ENCODE results near the gene TPP1. TPM values are rescaled to one million over a fixed set of nuclear protein-coding genes. Genes with fewer than 3 reads are reported as not detected.

TPP1 gene
- total and polyA plus RNA-seq, 4 donors = 52.8 to 108 (median 86.5) TPM

DNA sequence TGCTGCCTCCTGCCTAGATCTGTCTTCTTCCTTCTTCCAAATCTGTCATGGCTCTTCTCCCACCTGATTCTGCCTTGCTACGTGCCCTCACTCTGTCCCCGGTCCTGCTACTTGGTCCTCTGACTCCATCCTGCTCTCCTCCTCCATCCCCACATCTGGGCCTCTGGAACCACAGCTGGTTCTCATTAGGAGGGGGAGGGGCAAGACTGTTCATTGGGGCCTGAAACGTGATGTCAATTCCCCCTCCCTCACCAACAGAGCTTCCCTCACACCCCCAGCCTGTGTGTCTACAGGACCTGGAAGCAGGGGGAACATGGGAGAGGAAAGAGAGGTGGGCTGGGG, 27.3 kb upstream of the TPP1 start:
- Histone ChIP-seq H3K4me3 (ENCODE audit: low read depth in 1 of 3, low read length in 3 of 3) (no peak overlapping the region), H3K9ac (ENCODE audit: low read depth in 1 of 2, low read length in 2 of 2) (no peak overlapping the region), H3K4me1 (ENCODE audit: control insufficient read depth in 4 of 4, insufficient read depth in 4 of 4, low read length in 3 of 4) (peaks cover 0 to 10% (median 2%) of the 10 kb centered on the region in 4 donors), H3K27ac (ENCODE audit: low read depth in 1 of 2, low read length in 2 of 2) (peak overlapping the region; percentile 11 to 61), H3K27me3 (ENCODE audit: control insufficient read depth in 4 of 4, insufficient read depth in 4 of 4, low read length in 3 of 4) (no peaks in the 10 kb centered on the region), H3K9me3 (ENCODE audit: control insufficient read depth in 4 of 4, low read length in 3 of 4) (no peaks in the 10 kb centered on the region), H3K36me3 (ENCODE audit: control insufficient read depth in 4 of 4, insufficient read depth in 3 of 4, low read depth in 1 of 4, low read length in 3 of 4) (no peaks in the 10 kb centered on the region)
- WGBS = 67% methylated on average over 3 of the region's 3 CpGs
- TF ChIP-seq RXRA (IDR thresholded peaks at IDR 0.05) (no peak), SP1 (IDR thresholded peaks at IDR 0.05) (no peak), FOXA1 (IDR thresholded peaks at IDR 0.05) (no peak), HNF4G (IDR thresholded peaks at IDR 0.05) (no peak), JUND (IDR thresholded peaks at IDR 0.05) (no peak), FOXA2 (IDR thresholded peaks at IDR 0.05) (no peak), TAF1 (conservative IDR thresholded peaks at IDR 0.05) (no peak), EGR1 (IDR thresholded peaks at IDR 0.05; ENCODE audit: low read depth in 2 of 2) (no peak), NR2F2 (IDR thresholded peaks at IDR 0.05) (no peak), RAD21 (IDR thresholded peaks at IDR 0.05) (no peak), HNF4A (conservative IDR thresholded peaks at IDR 0.05) (no peak), YY1 (IDR thresholded peaks at IDR 0.05) (no peak), GABPA (IDR thresholded peaks at IDR 0.05 in 1 of 2, conservative IDR thresholded peaks at IDR 0.05 in 1 of 2) (no peak)
- TF ChIP-seq, protein P1, sequence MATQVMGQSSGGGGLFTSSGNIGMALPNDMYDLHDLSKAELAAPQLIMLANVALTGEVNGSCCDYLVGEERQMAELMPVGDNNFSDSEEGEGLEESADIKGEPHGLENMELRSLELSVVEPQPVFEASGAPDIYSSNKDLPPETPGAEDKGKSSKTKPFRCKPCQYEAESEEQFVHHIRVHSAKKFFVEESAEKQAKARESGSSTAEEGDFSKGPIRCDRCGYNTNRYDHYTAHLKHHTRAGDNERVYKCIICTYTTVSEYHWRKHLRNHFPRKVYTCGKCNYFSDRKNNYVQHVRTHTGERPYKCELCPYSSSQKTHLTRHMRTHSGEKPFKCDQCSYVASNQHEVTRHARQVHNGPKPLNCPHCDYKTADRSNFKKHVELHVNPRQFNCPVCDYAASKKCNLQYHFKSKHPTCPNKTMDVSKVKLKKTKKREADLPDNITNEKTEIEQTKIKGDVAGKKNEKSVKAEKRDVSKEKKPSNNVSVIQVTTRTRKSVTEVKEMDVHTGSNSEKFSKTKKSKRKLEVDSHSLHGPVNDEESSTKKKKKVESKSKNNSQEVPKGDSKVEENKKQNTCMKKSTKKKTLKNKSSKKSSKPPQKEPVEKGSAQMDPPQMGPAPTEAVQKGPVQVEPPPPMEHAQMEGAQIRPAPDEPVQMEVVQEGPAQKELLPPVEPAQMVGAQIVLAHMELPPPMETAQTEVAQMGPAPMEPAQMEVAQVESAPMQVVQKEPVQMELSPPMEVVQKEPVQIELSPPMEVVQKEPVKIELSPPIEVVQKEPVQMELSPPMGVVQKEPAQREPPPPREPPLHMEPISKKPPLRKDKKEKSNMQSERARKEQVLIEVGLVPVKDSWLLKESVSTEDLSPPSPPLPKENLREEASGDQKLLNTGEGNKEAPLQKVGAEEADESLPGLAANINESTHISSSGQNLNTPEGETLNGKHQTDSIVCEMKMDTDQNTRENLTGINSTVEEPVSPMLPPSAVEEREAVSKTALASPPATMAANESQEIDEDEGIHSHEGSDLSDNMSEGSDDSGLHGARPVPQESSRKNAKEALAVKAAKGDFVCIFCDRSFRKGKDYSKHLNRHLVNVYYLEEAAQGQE (IDR thresholded peaks at IDR 0.05) = no peak
- TF ChIP-seq, protein P2, sequence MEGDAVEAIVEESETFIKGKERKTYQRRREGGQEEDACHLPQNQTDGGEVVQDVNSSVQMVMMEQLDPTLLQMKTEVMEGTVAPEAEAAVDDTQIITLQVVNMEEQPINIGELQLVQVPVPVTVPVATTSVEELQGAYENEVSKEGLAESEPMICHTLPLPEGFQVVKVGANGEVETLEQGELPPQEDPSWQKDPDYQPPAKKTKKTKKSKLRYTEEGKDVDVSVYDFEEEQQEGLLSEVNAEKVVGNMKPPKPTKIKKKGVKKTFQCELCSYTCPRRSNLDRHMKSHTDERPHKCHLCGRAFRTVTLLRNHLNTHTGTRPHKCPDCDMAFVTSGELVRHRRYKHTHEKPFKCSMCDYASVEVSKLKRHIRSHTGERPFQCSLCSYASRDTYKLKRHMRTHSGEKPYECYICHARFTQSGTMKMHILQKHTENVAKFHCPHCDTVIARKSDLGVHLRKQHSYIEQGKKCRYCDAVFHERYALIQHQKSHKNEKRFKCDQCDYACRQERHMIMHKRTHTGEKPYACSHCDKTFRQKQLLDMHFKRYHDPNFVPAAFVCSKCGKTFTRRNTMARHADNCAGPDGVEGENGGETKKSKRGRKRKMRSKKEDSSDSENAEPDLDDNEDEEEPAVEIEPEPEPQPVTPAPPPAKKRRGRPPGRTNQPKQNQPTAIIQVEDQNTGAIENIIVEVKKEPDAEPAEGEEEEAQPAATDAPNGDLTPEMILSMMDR (IDR thresholded peaks at IDR 0.05; ENCODE audit: low read depth, low read length, missing input control) = no peak
- TF ChIP-seq, protein P3, sequence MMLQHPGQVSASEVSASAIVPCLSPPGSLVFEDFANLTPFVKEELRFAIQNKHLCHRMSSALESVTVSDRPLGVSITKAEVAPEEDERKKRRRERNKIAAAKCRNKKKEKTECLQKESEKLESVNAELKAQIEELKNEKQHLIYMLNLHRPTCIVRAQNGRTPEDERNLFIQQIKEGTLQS (IDR thresholded peaks at IDR 0.05) = no peak
- TF ChIP-seq, protein P4, sequence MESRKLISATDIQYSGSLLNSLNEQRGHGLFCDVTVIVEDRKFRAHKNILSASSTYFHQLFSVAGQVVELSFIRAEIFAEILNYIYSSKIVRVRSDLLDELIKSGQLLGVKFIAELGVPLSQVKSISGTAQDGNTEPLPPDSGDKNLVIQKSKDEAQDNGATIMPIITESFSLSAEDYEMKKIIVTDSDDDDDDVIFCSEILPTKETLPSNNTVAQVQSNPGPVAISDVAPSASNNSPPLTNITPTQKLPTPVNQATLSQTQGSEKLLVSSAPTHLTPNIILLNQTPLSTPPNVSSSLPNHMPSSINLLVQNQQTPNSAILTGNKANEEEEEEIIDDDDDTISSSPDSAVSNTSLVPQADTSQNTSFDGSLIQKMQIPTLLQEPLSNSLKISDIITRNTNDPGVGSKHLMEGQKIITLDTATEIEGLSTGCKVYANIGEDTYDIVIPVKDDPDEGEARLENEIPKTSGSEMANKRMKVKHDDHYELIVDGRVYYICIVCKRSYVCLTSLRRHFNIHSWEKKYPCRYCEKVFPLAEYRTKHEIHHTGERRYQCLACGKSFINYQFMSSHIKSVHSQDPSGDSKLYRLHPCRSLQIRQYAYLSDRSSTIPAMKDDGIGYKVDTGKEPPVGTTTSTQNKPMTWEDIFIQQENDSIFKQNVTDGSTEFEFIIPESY (IDR thresholded peaks at IDR 0.05) = no peak
- TF ChIP-seq, protein P5, sequence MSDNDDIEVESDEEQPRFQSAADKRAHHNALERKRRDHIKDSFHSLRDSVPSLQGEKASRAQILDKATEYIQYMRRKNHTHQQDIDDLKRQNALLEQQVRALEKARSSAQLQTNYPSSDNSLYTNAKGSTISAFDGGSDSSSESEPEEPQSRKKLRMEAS (IDR thresholded peaks at IDR 0.05) = no peak
- DNase-seq (ENCODE audit: low spot score) = no peak

All from liver (tissue), 9 donors.